GM18867 (cell line): ENCODE data around the gene DCAKD.
A peak's percentile ranks its signal among the peaks of the same experiment; 100 is the strongest.

Experiments
- ATAC-seq: cut with Tn5 transposase; IDR thresholded peaks from one replicate; pipeline ENCODE4 v1.9.1; 2021; ENCODE audit warnings: mild to moderate bottlenecking, moderate library complexity; ENCODE audit not compliant: unreplicated experiment

Gene DCAKD

DNA sequence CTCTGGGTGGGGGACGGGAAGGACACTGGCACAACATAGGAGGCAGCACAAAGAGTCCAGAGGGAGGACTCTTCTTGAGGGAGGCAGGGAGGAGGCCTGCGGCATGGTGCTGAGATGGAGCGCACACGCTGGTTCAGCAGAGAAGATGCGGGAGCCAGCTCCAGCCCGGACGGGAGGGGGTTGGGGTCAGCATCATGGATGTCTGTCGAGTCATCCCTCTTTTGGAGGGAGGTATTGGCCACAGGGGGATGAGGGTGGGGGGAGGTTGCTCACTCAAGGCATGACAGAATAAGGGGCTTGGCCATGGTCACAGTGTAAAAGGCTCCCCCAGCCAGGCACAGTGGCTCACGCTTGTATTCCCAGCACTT, 19.3 kb downstream of the DCAKD start:
- ATAC-seq = no peak

DNA sequence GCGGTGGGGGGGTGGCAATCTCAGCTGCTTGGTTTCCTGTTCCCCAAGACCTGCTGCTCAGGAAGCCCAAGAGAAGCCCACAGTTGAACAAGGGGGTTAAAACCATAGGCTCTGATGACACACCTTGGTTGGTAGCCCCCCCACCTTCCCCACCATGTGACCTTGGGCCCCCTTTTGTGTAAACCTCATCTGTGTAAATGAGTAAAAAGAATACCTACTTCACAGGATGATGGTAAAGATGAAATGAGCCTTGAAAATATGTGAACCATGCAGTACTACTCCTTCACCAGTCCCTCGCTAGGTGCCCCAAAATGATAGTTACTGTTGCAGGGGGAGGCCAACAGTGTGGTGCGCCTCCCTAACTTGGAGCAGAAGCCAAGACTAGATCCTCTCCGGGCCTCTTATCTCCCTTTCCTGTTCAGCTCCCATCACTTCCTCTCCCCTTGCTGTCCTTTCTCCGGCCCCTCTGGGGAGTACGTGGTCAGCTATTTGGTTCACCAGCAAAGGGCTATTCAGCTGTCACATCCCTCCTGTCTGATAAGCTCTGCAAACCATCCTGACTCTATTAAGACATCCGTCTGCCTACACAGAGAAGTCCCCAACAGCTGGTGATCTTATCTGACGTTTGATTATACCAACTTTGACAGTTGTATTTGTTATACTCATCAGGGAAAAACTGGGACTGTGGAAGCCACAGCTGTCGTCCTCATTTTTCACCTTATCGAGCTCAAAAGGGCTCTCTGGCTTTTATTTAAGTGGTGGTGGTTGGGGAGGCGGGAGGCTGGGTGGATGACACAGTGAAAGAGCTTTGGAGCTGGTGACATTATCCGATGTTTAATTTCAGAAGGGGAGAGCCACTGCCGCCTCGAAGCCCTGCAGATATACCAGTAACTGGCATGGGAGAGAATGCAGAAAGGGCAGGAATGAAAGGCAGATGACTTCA, 19.9 kb downstream of the DCAKD start:
- ATAC-seq = no peak

DNA sequence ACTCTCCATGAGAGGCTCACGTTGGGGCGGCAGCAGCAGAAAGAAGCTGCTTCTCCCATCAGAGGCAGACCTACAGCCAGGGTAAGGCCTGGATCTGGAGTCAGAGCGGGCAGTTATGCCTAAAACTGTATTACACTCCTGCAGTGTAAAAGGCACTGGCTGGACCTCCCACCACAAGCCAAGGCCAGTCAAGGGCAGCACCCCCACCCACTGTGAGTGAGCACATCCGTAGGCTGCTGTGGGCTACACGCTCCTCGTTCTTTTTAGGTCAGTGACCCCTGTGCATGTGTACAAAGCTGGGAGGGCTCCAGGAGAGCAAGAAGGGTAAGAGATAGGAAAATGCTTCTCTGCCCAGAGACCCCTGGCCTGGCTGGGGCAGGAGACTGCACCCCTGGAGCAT, 20.7 kb downstream of the DCAKD start:
- no peak for ATAC-seq

DNA sequence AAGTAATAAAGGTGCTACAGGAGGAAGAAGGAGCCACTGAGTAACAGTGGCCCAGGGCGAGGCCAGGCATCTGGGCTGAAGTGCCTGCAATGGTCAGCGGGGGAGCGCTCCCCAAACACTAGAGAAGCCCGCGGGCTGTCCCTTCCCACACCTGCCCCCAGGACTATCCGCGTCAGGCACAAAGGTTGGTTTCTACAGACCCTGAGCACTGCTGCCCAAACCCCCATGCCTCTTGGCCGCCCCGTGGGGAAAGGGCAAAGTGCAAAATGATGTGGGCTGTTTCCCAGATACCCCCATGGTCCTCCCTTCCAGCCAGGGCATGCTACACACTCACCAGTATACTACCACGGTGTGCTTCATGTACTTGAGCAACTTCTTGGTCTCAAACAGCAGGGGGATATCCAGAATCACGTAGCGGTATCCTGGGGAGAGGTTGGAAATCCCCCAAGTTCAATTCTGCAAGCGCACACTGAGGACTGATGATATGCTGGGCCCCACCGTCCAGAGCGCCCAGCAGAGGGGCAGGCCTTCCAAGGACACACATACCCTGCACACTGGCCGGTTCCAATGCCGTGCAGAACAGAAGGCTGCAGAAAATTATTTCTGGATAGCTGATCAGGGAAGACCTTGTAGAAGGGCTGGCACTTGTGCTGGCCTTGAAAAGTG, 21.5 kb downstream of the DCAKD start:
- no peak for ATAC-seq

DNA sequence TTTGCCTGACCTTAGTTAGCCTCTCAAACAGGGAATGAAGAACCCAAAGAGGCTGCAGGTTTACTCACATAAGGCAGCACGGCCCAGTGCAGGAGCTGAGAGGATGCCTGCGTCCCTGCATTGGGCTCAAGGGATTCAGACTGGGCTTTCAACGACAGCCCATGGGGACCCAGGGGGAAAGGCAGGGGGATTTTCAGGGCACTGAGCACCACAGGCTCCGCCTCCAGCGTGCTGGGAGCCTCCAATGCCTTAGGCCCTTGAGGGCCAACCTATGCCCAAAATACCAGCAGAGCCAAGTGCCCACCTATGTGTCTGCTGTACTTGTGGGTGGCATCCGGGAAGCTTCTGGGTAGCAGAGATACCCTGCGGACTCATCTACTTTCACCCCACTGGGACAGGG, 22.3 kb downstream of the DCAKD start:
- ATAC-seq = no peak

DNA sequence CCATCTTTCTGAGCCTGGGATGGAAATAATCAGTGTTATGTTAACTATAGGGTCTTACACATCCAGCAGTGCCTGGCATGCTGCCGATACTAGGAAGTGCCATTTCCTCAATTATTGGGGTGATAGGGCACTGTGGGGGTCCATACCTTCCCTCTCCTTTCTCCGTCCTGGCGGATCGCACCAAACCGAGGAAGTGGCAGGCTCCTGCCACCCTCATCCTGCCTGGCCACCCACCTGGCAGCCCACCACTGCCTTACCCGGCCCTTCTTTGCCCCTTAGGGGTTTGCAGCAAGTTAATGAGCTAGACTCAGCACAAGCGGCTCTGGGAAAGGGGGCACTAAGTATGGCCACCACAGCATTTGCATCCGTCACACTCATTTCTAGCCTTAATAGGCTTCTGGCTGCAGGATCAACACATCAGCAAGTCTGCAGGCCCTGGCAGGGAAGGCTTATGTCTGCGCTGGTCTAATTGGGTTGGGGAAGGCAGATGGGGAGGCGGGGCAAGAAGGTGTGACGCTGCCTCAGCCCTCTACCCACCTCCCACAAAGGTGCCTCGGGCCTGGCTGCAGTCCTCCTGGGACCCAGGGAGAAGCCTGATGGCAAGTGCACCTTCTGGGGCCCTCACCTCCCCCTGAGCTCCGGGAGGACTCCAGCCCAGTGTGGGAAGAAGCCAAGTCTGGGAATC, 28.6 kb downstream of the DCAKD start:
- no peak for ATAC-seq

DNA sequence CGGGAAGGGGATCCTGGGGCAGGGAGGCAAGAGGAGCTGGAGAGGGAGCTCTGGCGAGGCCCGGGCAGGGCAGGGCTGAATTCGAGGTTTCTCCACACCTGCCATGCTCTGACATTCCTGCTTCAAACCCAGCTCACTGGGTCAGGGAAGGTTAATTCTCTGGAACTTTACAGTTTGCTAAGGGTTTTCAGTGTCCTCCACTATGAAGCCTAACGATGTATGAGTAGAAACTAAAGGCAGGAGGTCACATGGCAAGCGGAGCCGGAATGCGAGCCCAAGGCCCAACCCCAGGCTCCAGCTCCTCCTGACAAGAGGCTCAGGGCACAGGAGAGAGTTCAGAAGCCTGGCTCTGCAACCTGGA, 29.2 kb downstream of the DCAKD start:
- ATAC-seq = no peak

DNA sequence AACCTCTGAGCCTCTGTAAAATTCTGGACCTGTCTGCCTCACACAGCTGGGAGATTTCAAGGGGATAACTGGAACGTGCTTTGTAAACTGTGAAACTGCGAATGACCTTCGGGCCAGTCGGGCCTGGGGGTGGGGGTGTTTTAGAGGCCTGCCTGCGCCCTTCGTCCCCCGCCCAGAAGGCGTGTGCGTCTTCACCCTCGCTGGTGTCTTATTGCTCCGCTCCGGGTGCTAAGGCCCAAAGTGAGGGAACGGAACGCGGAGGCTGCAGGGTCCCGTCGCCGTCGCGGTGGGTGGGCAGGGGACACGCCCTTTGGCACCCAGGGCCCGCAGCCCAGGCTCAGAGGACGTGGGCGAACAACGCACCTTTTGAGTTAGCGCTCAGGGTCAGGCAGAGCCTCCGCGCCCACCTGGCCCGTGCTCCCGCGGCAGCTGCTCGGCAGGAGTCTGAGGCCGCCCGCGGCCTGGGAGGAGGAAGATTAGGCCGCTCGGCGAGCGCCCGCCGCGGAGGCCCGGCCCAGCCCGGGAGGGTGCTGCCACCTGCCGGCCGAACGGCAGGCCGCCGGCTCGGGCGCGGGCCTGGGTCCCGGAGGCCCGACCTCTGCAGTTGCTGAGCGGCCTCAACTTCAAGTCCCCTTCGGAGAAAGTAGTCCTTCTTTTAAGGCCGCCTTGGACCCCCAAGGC, 29.7 kb downstream of the DCAKD start:
- peak; percentile 45 for ATAC-seq

DNA sequence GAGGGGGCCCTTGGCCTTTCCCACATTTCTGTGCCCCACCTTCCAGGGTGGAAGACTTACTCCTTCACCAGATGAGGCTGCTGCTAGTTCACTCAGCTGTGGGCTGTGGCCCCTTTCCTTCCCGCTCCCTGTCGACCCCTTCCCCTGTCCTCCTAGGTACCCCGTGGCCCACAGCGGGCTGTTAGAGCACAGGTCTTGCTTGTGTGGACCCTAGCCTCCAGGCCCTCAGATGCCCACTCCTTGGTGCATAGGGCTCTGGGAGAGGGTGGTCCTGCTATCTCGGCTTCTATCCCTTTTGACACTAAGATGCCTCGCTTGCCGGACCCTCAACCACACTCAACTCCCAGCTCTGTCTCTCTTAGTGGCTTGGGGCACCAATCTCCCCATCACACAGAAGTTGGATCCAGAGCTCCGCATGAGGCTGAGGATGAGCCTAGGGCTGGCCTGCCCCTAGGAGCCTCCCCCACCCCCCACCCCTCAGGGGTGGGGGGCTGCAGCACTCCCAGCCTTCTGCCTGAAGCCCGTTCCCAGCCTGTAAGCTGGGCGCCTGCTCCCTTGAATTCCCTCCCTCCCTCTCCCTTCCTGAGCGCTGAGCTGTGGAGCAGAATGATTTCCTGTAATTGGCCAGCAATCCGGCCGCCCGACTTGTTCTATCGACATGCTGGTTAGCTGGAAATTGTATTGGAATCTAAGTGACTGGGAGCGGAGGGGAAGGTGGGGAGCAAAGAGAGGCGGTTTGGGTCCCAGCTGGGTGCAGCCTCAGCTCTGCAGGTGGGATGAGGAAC, 30.9 kb downstream of the DCAKD start:
- no peak for ATAC-seq

DNA sequence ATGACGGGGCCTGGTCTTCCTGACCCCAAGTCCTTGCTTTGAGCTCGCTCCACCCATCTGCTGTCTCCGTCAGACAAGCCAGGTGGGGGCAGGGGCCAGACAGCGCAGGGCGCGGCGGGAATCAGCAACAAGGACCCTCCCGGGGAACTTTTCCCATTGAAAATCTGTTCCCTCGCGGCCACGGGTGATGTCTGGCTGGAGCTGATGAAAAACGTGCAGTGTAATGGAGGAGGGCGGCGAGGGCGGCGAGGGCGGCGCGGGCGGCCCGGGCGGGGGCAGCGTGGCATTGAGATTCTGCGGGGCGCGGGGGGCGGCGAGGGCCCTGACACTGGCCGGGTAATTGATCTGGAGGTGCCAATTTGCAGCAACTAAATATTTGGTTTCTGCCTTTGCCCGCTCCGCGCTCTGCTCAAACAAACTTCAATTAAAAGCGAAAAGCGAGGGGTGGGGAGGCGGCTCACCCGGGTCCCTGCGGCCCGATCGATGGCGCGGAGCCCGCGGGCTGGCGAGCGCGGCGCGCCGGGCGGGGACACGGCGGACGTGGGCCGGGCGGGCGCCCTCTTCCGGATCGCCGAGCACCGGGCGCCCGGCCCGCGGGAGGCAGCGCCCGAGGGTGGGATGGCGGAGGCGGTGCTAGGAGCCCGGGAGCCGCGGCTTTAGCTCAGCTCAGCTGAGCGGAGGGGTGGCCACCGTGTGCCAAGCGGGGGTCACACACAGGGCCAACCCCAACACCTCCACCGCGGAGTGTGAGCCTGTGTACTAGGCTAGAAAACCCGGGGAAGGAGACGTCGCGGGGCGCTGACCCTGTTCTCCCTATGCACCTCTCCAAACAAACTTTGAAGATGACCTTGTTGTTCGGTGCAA, 32.4 kb downstream of the DCAKD start:
- ATAC-seq = no peak

DNA sequence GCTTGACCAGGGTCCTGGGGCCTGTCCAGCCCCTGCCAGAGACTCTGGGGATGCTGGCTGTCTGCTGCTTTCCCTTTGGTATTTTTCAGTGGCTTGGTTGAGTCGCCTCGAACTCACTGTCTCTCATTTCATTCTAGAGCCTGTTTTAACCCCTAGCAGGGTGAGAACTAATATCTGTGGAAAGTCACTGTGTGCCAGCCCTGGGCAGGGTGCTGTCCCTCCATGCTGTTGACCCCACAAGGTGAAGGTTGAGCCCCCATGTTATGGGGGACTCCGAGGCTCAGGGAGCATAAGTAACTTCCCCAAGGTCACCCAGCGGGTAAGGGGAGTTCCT, 33.0 kb downstream of the DCAKD start:
- no peak for ATAC-seq

DNA sequence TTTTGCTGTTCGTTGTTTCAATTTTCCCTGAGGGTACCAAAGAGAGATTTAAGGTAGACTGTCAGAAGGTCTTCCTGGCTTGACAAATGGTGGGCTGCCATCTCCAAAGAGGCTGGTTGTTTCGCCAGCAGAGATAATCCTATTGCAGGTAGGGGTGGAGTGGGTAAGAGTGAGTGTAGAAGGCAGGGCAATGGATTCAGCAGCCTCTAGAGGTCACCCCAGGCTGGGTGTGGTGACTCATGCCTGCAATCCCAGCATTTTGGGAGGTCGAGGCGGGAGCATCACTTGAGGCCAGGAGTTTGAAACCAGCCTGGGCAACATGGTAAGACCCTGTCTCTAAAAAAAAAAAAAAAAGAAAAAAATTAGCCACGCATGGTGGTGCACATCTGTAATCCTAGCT, 34.6 kb downstream of the DCAKD start:
- ATAC-seq = no peak

DNA sequence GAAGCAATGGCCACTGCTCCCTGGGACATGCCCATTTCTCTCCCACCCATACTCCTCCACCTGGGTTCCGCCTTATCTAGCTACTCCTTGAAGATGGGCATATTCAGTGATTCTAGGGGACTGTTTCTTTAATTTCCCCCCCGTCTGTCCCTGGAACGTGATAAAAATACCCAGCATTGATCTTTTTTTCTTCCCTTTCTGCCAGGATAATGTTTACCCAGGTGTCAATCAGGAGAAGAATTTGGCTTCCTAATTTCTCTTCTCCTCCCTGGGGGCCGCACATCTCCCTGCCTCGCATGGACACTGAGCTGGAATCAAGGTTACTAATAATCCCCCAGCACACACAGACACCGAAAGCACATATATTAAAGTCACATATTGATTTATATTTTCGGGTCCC, 35.2 kb downstream of the DCAKD start:
- ATAC-seq = no peak

DNA sequence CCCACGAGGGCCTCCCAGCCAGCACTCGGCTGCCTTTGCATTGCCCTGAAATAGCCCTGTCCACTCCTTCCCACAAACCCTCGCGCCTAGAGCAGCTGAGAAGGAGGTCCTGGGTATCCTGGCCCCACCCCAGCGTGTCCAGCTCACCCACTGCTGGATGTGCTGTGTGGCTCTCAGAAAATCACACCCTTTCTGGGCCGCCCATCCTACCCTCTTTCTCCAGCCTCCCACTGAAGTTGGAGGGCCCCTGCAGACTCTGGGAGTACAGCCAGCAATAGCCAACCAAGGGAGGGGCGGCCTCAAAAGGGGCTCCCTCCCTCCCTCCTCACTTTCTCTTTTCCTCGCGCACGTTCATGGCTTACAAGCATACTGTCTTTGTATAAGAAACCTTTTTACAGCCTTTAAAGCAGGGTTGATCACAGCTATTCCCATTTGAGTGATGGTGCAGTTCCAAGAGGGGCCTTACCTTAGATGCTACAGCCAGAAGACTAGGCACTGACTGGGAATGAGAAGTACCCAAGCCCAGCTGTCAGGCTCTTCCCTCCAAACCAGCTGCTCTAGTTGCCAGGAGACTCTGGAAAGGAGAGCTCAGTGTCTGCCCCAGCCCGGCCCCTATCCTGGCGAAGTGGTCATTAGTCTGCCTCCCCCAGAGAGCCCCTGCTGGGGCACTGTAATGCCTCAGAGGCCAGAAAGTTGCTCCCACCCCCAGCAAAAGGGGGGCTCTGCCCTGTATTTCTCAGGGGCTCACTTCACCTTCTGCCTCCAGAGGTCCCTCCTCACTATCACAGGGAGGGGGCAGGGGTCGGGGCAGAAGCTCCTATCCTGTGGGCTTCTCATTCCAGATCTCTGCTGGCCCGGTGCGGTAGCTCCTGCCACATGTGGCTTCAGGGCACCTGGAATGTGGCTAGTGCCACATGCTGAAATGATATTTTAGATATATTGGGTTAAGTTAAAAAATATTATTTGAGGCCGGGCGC, 38.1 kb downstream of the DCAKD start:
- ATAC-seq = no peak

DNA sequence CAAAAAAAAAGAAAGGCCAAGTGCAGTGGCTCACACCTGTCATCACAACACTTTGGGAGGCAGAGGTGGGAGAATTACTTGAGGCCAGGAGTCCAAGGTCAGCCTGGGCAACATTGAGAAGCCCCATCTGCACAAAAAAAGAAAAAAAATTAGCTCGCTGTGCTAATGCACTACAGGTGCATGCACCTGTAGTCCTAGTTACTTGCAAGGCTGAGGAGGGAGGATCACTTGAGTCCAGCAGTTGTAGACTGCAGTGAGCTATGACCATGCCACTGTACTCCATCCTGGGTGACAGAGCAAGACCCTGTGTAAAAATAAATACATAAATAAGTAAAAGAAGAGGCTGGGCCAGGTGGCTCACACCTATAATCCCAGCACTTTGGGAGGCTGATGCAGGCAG, 39.7 kb downstream of the DCAKD start:
- ATAC-seq = no peak

DNA sequence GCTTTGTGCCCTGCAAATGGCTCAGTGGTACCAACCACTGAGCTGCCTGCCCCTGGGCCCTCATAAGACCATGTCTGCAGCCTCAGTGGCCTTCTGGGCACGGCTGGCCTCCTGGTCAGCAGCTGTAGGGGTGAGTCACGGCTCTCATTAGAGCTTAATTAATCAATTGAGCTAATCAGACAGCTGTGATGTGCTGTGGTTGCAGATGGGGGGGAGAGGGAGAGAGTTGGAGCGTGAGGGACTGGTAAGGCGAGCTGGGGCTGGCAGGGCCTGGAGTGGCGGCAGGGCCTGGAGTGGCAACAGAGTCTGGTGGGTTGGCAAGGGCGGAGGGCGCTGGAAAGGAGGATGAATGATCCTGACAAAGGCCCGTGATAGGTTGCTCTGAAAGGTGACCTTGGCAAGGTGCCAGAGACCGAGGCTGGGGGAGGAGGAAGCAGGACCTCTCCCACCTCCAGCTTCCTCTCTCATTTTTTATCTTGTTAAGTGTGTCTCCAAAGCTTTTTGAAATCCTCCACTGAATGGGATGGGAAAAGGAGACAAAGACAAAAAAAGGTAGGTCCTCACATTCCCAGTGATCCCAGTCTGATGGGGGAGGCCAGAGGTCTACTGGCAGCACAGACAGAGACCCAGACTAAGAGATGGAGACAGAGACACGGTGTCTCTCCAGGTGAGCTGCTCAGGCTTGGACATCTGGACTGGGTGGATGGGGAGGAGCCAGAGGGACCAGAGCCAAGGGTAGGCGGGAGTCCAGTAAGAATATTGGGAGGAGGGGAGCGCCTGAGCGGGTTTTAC, 41.6 kb downstream of the DCAKD start:
- ATAC-seq = no peak

DNA sequence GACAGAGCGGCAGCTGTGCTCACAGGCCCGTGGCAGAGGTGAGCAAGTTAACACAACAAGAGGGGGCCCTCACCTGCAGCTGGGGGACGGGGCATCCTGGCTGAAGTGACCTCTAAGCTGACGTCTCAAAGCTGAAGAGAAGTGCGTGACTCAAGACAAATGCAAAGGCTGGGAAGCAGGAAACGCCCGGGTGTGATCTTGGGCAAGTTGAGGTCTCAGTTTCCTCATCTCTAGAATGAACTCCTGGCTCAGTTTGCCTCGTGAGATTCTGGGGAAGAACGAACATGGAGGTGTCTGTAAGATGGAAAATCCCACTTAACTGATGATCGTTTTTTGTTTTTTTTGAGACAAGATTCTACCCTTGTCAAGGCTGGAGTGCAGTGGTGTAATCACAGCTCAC, 43.2 kb downstream of the DCAKD start:
- ATAC-seq = no peak

DNA sequence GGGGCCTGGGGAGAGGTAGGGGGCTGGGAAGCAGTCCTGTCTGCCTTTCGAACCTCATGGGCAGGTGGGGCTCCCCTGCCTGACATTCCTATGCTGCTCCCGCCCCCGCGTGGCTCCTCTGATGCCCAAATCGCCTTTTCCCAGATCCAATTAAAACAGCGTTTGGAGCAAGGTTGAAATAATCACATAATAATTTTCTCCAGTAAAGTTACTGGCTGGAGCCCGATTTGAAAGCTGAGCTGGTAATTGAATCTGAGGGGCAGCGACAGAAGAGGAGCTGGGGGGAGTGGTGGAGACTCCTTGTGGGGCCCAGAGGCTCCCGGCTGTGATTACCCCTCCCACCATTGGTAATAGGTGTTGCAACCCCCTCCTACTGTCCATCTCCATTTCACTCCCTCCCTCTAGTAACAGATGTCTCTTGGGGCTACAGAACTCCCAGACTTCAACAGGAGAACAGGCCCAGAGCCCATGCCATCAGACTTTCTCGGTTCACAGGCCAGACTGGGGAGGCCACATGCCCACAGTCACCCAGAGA, 44.4 kb downstream of the DCAKD start:
- no peak for ATAC-seq
